OCI-LY7 (cell line): ENCODE measurements around the gene PLXNC1.

ENCODE experiments used
- EZH2phosphoT487 ChIP-seq: fragments of 200-600 bp; sonication (generic); IDR thresholded peaks from 2 replicates; pipeline ENCODE4 v1.6.1; 2018; ENCODE audit warnings: low read depth, borderline replicate concordance, mild to moderate bottlenecking, mixed run types, antibody characterized with exemption, low read length, moderate library complexity, mixed read lengths
- TF ChIP-seq, protein P1 (sequence below): fragments of 200-600 bp; sonication (generic); conservative IDR thresholded peaks from 2 replicates; pipeline ENCODE4 v1.5.1; 2014; ENCODE audit warnings: mild to moderate bottlenecking, antibody characterized with exemption, low read length, moderate library complexity, mixed read lengths

DNA sequence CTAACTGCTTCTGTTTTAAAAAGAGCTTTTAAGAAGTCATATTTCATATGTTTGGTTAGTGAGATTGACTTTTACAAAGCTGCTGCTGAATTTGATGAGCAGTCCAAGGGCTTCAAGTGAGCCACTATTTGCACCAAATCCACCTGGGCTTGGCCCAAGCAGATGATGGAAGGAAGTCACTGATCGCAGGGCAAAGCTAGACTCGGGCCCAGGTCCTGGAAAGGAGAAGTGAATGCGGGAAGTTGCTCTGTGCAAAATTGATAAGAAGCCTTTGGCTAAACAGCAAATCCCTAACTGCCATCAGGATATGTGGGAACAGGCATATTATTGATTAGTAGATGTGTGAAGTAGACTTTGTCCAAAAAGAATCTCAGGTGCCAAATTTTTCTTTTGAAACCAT is 30.5 kb downstream of the PLXNC1 start:
- TF ChIP-seq, protein P1, sequence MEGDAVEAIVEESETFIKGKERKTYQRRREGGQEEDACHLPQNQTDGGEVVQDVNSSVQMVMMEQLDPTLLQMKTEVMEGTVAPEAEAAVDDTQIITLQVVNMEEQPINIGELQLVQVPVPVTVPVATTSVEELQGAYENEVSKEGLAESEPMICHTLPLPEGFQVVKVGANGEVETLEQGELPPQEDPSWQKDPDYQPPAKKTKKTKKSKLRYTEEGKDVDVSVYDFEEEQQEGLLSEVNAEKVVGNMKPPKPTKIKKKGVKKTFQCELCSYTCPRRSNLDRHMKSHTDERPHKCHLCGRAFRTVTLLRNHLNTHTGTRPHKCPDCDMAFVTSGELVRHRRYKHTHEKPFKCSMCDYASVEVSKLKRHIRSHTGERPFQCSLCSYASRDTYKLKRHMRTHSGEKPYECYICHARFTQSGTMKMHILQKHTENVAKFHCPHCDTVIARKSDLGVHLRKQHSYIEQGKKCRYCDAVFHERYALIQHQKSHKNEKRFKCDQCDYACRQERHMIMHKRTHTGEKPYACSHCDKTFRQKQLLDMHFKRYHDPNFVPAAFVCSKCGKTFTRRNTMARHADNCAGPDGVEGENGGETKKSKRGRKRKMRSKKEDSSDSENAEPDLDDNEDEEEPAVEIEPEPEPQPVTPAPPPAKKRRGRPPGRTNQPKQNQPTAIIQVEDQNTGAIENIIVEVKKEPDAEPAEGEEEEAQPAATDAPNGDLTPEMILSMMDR = no peak
- no peak for TF ChIP-seq EZH2phosphoT487
